ENCODE results near the gene SPI1. TPM values are rescaled to one million over a fixed set of nuclear protein-coding genes. Genes with fewer than 3 reads are reported as not detected.
A peak's percentile ranks its signal among the peaks of the same experiment; 100 is the strongest.

SPI1 gene
- total and polyA plus RNA-seq, 4 experiments from 2014 or later, result 0.28 to 5.0 (median 4.8) TPM; not detected in 1

DNA sequence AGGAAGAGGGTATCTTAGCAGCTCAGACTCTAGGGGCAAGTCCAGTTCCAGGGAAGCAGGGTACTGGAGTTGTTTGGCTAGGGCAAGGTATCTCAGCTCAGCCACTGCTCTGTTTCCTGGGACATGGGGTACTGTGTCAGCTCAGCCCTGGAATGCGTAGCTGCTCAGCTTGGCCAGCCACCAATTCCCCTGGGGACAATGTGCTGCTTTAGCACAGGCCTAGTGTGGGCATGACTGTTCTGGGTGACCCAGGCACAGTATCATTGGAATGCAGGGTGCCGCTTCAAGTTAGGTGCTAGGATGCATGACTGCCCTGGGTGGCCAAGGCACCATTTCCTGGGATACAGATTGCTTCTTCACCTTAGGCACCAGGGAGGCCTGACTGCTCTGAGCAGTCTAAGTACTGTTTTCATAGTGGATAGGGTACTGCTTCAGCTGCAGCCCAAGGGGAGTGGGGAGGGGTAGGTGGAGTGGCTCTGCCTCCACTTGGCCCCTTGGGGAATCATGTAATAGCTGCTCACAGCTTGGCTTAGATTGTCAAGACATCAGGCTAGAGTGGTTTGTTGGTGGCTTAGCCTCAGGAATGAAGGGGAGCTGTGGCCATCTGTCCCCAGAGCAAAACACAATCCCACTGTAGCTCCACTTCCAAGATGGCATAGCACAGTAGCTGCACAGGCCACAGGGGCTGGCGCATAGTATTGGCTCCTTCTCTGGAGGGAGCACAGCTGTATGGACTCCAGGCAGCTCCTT lies 72.4 kb downstream of the SPI1 start:
- H3K36me3 Mint-ChIP-seq, result peaks cover 57 to 82% of the 10 kb centered on the region in 2 donors

More for the DNA sequence above, 72.4 kb downstream of the SPI1 start:
- intact Hi-C loops (cut with micrococcal nuclease), result no loop called here
- no peak for DNase-seq
- no peak overlapping the region for H3K4me3 ChIP-seq (ENCODE audit: low read length in 2 of 2)
- ChIA-PET CTCF (ENCODE audit: partially characterized antibody) (interaction anchor here (0.6 to 1.1 kb wide), 3 partner anchors 106 to 380 kb away, joined by 3 to 4 read pairs (median 3); no protein-coding TSS in a partner anchor), POLR2A (ENCODE audit: partially characterized antibody) (no interaction called here)
- no peaks in the 10 kb centered on the region for H3K27me3 ChIP-seq (ENCODE audit: insufficient read depth, low read length)
- H3K27ac ChIP-seq (ENCODE audit: low read depth, low read length), result no peak overlapping the region
- H3K9me3 Mint-ChIP-seq, result peaks cover 0 to 14% (median 10%) of the 10 kb centered on the region in 8 donors
- H3K4me3 Mint-ChIP-seq, result no peak overlapping the region
- H3K27me3 Mint-ChIP-seq, result no peaks in the 10 kb centered on the region
- H3K36me3 ChIP-seq (ENCODE audit: insufficient read depth, low read length), result peaks cover 67% of the 10 kb centered on the region
- no peaks in the 10 kb centered on the region for H3K4me1 ChIP-seq (ENCODE audit: insufficient read depth, low read length)
- H3K27ac Mint-ChIP-seq, result peak overlapping the region in 4 of 7 donors; percentile 7 to 27 (median 14)
- no peaks in the 10 kb centered on the region for H3K9me3 ChIP-seq (ENCODE audit: control insufficient read depth in 1 of 2, low read length in 2 of 2)
- H3K4me1 Mint-ChIP-seq, result peaks cover 2 to 5% (median 4%) of the 10 kb centered on the region in 4 donors

Small RNA genes lying within 50 kb of the gene (microRNA-seq; reads per million reads assigned to microRNA genes)
- gene MIR4487 (ENCODE audit: borderline microRNAs expressed, borderline number of aligned reads, borderline replicate concordance), result not detected

Other genes starting within 250 kb of the SPI1 start
- 100 to 1,000 TPM; 141 to 142 TPM for gene ARFGAP2, start 201.7 kb downstream of the SPI1 start, total RNA-seq
- 100 to 1,000 TPM in 1 of 2 donors, 10 to 100 TPM in 1; 88.6 to 134 TPM for gene ARFGAP2, start 201.7 kb downstream of the SPI1 start, polyA plus RNA-seq
- gene PACSIN3, start 192.1 kb downstream of the SPI1 start, total RNA-seq, result 1 to 10 TPM in 1 of 2 experiments, not detected in 1; 1.3 TPM
- under 1 TPM in 1 of 2 donors, not detected in 1; 0.23 TPM for gene PACSIN3, start 192.1 kb downstream of the SPI1 start, polyA plus RNA-seq
- gene DDB2, start 163.6 kb downstream of the SPI1 start, total RNA-seq, result 100 to 1,000 TPM; 129 to 132 TPM
- 10 to 100 TPM; 36.2 to 40.2 TPM for gene DDB2, start 163.6 kb downstream of the SPI1 start, polyA plus RNA-seq
- 10 to 100 TPM; 23.6 to 23.7 TPM for gene ACP2, start 129.7 kb downstream of the SPI1 start, total RNA-seq
- 10 to 100 TPM; 11.4 to 19.0 TPM for gene ACP2, start 129.7 kb downstream of the SPI1 start, polyA plus RNA-seq
- 10 to 100 TPM; 17.8 to 20.0 TPM for gene NR1H3, start 120.6 kb downstream of the SPI1 start, total RNA-seq
- 1 to 10 TPM; 3.3 to 7.8 TPM for gene NR1H3, start 120.6 kb downstream of the SPI1 start, polyA plus RNA-seq
- gene MADD, start 108.4 kb downstream of the SPI1 start, total RNA-seq, result 100 to 1,000 TPM; 118 to 119 TPM
- 10 to 100 TPM; 19.3 to 32.4 TPM for gene MADD, start 108.4 kb downstream of the SPI1 start, polyA plus RNA-seq
- gene MYBPC3, start 25.8 kb downstream of the SPI1 start, total RNA-seq, result not detected
- gene MYBPC3, start 25.8 kb downstream of the SPI1 start, polyA plus RNA-seq, result not detected
- 10 to 100 TPM; 63.6 to 68.3 TPM for gene SLC39A13, start 30.0 kb upstream of the SPI1 start, total RNA-seq
- gene SLC39A13, start 30.0 kb upstream of the SPI1 start, polyA plus RNA-seq, result 10 to 100 TPM; 22.3 to 33.6 TPM
- 10 to 100 TPM; 53.9 to 59.6 TPM for gene PSMC3, start 47.9 kb upstream of the SPI1 start, total RNA-seq
- 100 to 1,000 TPM; 114 to 152 TPM for gene PSMC3, start 47.9 kb upstream of the SPI1 start, polyA plus RNA-seq
- gene RAPSN, start 70.6 kb upstream of the SPI1 start, total RNA-seq, result 1 to 10 TPM in 1 of 2 experiments, under 1 TPM in 1; 0.55 to 1.7 TPM
- gene RAPSN, start 70.6 kb upstream of the SPI1 start, polyA plus RNA-seq, result not detected
- 100 to 1,000 TPM; 145 to 149 TPM for gene CELF1, start 174.6 kb upstream of the SPI1 start, total RNA-seq
- 10 to 100 TPM; 45.6 to 76.2 TPM for gene CELF1, start 174.6 kb upstream of the SPI1 start, polyA plus RNA-seq
- 10 to 100 TPM; 21.5 to 21.9 TPM for gene PTPMT1, start 187.1 kb upstream of the SPI1 start, total RNA-seq
- 100 to 1,000 TPM in 1 of 2 donors, 10 to 100 TPM in 1; 68.3 to 109 TPM for gene PTPMT1, start 187.1 kb upstream of the SPI1 start, polyA plus RNA-seq
- 10 to 100 TPM; 21.2 to 22.5 TPM for gene KBTBD4, start 200.4 kb upstream of the SPI1 start, total RNA-seq
- 10 to 100 TPM; 40.2 to 71.9 TPM for gene KBTBD4, start 200.4 kb upstream of the SPI1 start, polyA plus RNA-seq
- 10 to 100 TPM; 70.9 to 71.0 TPM for gene NDUFS3, start 200.5 kb upstream of the SPI1 start, total RNA-seq
- gene NDUFS3, start 200.5 kb upstream of the SPI1 start, polyA plus RNA-seq, result 100 to 1,000 TPM in 1 of 2 donors, 10 to 100 TPM in 1; 85.7 to 118 TPM
- gene FAM180B, start 208.1 kb upstream of the SPI1 start, total RNA-seq, result under 1 TPM in 1 of 2 experiments, not detected in 1; 0.25 TPM
- gene FAM180B, start 208.1 kb upstream of the SPI1 start, polyA plus RNA-seq, result not detected
- gene C1QTNF4, start 215.9 kb upstream of the SPI1 start, total RNA-seq, result under 1 TPM; 0.44 to 0.61 TPM
- not detected for gene C1QTNF4, start 215.9 kb upstream of the SPI1 start, polyA plus RNA-seq